B cell (primary cell): ENCODE measurements around the gene GNB3.

Experiments
- CTCF ChIP-seq: fragments of 200-600 bp; IDR thresholded peaks from one replicate; pipeline ENCODE4 v1.8.0; 2022; ENCODE audit warnings: antibody characterized with exemption, mild to moderate bottlenecking
- EZH2 ChIP-seq: IDR thresholded peaks from 2 replicates; pipeline ENCODE4 v1.6.1; 2012; ENCODE audit warnings: borderline replicate concordance, low read depth, mild to moderate bottlenecking, moderate library complexity, low read length; ENCODE audit not compliant: insufficient read depth, poor library complexity, severe bottlenecking

DNA sequence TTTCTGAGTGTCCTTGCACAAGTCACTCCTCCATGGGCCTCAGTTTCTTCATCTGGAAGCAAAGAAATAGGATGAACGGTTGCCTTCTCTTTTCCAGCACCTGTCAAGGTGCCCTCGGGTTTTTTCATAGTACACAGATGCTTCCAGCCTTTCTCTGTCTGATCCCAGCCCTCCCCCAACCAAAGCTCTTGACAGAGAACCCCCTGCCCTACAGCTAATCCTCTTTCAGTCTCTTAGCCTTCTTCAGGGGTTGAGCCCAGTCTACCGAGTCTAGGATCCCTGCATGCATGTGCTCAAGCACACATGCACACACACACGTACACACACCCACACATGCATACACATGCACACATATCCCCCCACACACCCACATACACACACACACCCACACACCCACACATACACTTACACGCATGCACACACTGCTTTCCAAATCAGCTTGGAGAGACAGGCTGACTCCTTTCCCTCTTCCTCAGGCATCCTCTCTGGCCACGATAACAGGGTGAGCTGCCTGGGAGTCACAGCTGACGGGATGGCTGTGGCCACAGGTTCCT is 5.7 kb downstream of the GNB3 start:
- TF ChIP-seq EZH2 (no peak), CTCF (no peak)
